Measurements from ENCODE around the gene DNMBP. TPM values are rescaled to one million over a fixed set of nuclear protein-coding genes. Genes with fewer than 3 reads are reported as not detected.

The DNMBP gene
- total RNA-seq, 2 donors from 2014 or later, result 38.4 to 53.5 TPM

- Histone ChIP-seq H3K9ac (ENCODE audit: low read depth in 2 of 2, low read length in 2 of 2) (no peak overlapping the region), H3K27me3 (no peaks in the 10 kb centered on the region), H3K36me3 (no peaks in the 10 kb centered on the region), H3K27ac (peak overlapping the region; percentile 62), H3K9me3 (no peaks in the 10 kb centered on the region), H3K4me1 (peaks cover 7% of the 10 kb centered on the region), H3K4me3 (no peak overlapping the region)
- DNase-seq, result no peak
- TF ChIP-seq CTCF (IDR thresholded peaks at IDR 0.05), result no peak
- intact Hi-C loops (cut with DNase I), result no loop called here
These were observed 28.1 kb upstream of the DNMBP start for GRCh38 chr10:100037758-100038315.

GRCh38 chr10:100036850-100037249 is 27.1 kb upstream of the DNMBP start:
- no peaks in the 10 kb centered on the region for H3K9me3 ChIP-seq
- intact Hi-C loops (cut with DNase I), result no loop called here
- no peak for DNase-seq
- no peak for TF ChIP-seq CTCF (IDR thresholded peaks at IDR 0.05)
- H3K27me3 ChIP-seq, result no peaks in the 10 kb centered on the region
- no peak overlapping the region for H3K27ac ChIP-seq
- peaks cover 7% of the 10 kb centered on the region for H3K4me1 ChIP-seq
- H3K9ac ChIP-seq (ENCODE audit: low read depth in 2 of 2, low read length in 2 of 2), result no peak overlapping the region
- no peak overlapping the region for H3K4me3 ChIP-seq
- H3K36me3 ChIP-seq, result no peaks in the 10 kb centered on the region

GRCh38 chr10:100033766-100034418 is 24.1 kb upstream of the DNMBP start:
- no peak for TF ChIP-seq CTCF (IDR thresholded peaks at IDR 0.05)
- intact Hi-C loops (cut with DNase I), result no loop called here

GRCh38 chr10:100027416-100027815 is 17.7 kb upstream of the DNMBP start:
- no peak overlapping the region for H3K27ac ChIP-seq
- H3K9ac ChIP-seq (ENCODE audit: low read depth in 2 of 2, low read length in 2 of 2), result no peak overlapping the region
- H3K27me3 ChIP-seq, result no peaks in the 10 kb centered on the region
- no peaks in the 10 kb centered on the region for H3K9me3 ChIP-seq
- H3K4me3 ChIP-seq, result no peak overlapping the region
- H3K4me1 ChIP-seq, result no peaks in the 10 kb centered on the region
- no peak for DNase-seq
- intact Hi-C loops (cut with DNase I), result no loop called here
- no peak for TF ChIP-seq CTCF (IDR thresholded peaks at IDR 0.05)
- H3K36me3 ChIP-seq, result no peaks in the 10 kb centered on the region

More at GRCh38 chr10:100033766-100034418, 24.1 kb upstream of the DNMBP start:
- H3K4me1 ChIP-seq, result peaks cover 3% of the 10 kb centered on the region
- no peak overlapping the region for H3K27ac ChIP-seq
- H3K36me3 ChIP-seq, result no peaks in the 10 kb centered on the region
- H3K9me3 ChIP-seq, result no peaks in the 10 kb centered on the region
- no peaks in the 10 kb centered on the region for H3K27me3 ChIP-seq
- H3K4me3 ChIP-seq, result no peak overlapping the region
- no peak overlapping the region for H3K9ac ChIP-seq (ENCODE audit: low read depth in 2 of 2, low read length in 2 of 2)
- DNase-seq, result no peak

GRCh38 chr10:100025576-100025975 is 15.8 kb upstream of the DNMBP start:
- Histone ChIP-seq H3K36me3 (no peaks in the 10 kb centered on the region), H3K27ac (no peak overlapping the region), H3K9me3 (no peaks in the 10 kb centered on the region), H3K9ac (ENCODE audit: low read depth in 2 of 2, low read length in 2 of 2) (no peak overlapping the region), H3K4me1 (no peaks in the 10 kb centered on the region), H3K4me3 (no peak overlapping the region), H3K27me3 (no peaks in the 10 kb centered on the region)
- DNase-seq, result no peak
- TF ChIP-seq CTCF (IDR thresholded peaks at IDR 0.05), result no peak
- intact Hi-C loops (cut with DNase I), result no loop called here
